Measurements from ENCODE around the gene SSTR1.

Gene SSTR1

DNA sequence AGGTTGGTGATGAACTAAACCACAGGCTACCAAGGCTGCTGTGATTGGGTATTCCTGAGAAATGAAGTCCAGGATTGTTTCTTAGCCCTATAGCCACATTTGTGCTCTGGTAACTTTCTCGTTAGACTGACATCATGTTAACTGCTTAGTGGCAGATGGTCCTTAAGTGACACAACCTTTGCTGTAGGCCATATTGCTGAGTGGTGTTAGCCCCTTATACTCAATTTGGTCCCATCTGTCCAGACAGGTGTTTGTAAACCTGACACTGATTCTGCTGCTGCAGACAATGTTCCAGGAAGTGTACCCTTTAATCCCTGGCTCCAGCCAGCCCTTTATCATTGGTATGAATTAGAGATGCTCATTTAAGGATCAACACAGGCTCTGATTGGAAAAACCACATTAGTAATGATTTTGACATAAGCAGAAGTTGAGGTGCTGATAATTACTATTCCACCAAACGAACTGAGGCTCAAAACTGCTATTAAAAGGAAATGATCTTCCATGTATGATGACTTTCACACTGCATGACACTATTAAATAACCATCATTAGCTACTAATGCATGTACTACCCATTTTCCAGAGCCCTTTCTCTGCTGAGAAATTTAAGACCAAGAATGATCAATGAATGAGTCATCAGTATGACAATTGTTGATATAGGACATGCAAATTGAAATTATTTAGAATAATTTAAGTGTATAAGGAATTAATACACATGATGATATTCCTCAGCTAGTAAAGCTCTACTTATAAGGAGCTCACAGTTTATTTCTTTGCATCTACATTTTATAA, 3.6 kb upstream of the SSTR1 start:
- DNase-seq = no peak

DNA sequence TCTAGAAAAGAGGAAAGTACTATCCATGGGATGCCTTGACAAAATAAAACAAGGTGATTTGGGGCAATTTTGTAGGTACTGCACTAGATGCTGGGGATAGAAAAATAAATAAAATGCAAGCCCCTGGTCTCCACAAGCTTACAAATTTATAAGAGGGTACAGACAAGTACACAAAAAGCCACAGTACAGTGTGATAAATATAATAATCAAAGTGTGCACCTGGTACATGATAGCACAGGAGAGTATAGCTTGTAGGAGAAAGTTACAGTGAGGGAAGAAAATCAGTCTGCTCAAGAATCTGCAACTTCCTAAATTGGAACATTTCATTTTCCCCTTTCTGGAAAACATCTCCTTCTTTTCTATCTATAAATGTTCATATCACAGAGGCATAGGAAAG, 3.0 kb upstream of the SSTR1 start:
- DNase-seq = no peak

DNA sequence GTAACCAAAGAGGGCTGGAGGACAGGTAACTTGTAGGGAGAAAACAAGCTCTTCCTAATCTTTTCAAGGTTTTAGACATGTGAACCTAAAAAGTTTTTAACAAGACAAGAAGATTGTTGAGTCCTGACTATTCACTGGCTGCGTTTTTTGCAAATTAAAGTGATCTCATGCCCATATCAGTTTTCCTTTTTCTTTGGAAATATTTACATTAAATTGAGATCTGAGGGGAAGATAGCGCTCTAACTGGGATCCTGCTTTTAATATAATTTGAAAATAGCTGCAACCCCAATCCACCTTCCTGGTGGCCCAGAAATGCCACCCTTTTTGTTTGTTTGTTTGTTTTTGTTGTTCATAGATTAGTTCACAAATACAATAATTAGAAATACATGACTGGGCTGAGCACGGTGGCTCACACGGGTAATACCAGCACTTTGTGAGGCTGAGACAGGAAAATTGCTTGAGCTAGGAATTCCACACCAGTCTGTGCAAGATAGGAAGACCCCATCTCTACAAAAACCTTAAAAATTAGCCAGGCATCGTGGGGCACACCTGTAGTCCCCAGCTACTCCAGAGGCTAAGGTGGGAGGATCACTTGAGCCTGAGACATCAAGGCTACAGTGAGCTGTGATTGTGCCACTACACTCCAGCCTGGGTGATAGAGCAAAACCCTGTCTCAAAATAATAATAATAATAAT, 2.4 kb upstream of the SSTR1 start:
- DNase-seq = no peak

DNA sequence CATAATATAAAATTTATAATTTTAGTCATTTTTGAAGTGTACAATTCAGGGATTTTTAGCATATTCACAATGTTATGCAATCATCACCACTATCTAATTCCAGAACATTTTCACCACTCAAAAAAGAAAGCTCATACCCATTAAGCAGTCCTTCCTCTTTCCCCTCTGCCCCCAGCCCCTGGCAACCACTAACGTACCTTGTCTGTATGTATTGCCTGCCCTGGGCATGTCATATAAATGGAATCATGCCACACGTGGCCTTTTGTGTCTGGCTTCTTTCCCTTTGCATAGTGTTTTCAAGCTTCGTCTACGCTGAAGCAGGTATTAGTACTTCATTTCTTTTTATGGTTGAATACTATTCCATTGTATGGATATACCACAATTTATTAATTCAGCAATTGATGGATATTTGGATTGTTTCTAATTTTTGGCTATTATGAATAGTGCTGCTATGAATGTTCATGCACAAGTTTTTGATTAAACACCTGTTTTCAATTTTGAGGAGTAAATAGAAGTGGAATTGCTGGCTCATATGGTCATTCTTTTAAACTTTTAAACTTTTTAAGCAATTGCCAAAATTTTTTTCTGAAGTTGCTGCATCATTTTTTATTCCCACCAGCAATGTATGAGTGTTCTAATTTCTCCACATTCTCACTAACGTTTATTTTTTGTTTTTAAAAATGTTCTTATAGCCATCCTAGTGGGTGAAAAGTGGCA, 1.6 kb upstream of the SSTR1 start:
- no peak for DNase-seq

DNA sequence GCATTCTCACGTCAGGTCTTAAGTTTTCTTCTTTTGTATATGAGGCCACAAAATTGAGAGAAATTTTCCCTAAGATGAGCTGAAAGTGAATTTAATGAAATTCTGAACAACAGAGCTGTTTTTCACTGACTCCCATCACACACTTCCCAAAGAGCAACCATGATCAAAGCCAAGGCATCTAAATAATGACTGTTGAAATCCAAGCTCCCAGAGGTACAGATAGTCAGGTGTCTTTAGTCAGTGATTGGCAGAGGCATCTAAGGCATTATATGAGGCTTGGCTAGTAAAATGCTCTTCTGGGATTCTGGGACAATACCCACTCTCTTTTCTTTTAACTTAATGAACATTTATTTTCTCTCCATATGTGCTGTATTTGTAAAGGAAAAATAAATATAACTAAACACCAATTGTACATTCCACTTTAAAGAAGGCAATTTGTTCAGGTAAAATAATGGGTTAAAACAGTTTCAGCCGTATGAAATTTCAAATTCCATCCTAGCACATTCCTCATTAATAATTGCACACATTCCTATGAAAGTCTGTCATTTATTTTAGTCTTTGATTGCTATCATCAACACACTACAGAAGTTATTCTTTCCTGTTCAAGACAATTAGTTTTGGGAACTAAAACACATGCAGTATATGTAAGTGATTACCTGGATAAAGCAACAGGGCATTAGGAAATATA, 871 bp upstream of the SSTR1 start:
- no peak for DNase-seq

DNA sequence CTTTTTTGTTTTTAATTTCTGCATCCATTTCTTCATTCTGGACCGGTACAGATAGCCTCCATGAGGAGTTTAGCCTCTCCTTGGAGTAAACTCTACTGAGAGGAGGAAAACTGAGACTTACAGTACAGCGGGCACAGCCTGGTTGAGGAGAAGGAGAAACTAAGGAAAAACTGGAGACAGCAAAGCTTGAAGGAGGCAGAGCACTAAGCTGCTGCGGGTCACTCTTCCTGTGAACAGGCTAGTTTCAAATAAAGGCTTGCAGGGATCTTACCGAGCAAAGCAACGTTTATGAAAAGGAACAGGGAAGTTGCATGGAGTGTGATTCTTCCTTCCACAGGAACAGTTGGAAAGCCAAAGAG, 348 bp upstream of the SSTR1 start:
- DNase-seq = no peak

DNA sequence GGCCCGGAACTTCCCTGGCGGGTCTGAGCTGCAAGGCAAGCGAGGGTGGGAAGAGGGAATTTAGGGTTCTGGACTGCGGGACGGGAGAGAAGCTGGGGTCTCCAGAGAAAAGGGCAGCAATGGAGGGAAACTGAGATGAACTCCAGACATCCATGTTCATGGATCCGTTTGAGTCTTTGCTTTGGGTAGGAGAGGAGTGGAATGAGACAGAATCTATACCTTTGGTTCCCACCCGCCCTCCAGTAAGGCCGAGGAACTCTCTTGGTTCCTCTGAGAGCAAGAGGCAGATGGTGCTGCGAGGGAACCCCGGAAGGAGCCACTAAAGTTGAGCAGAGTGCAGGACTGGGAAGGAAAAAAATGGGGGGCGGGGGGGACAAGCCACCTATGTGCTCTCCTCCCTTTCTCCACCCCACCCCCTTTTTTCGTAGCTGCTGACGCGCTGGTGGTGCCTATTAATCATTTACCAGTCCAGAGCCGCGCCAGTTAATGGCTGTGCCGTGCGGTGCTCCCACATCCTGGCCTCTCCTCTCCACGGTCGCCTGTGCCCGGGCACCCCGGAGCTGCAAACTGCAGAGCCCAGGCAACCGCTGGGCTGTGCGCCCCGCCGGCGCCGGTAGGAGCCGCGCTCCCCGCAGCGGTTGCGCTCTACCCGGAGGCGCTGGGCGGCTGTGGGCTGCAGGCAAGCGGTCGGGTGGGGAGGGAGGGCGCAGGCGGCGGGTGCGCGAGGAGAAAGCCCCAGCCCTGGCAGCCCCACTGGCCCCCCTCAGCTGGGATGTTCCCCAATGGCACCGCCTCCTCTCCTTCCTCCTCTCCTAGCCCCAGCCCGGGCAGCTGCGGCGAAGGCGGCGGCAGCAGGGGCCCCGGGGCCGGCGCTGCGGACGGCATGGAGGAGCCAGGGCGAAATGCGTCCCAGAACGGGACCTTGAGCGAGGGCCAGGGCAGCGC, 1.2 kb downstream of the SSTR1 start:
- peak; percentile 85 for DNase-seq

DNA sequence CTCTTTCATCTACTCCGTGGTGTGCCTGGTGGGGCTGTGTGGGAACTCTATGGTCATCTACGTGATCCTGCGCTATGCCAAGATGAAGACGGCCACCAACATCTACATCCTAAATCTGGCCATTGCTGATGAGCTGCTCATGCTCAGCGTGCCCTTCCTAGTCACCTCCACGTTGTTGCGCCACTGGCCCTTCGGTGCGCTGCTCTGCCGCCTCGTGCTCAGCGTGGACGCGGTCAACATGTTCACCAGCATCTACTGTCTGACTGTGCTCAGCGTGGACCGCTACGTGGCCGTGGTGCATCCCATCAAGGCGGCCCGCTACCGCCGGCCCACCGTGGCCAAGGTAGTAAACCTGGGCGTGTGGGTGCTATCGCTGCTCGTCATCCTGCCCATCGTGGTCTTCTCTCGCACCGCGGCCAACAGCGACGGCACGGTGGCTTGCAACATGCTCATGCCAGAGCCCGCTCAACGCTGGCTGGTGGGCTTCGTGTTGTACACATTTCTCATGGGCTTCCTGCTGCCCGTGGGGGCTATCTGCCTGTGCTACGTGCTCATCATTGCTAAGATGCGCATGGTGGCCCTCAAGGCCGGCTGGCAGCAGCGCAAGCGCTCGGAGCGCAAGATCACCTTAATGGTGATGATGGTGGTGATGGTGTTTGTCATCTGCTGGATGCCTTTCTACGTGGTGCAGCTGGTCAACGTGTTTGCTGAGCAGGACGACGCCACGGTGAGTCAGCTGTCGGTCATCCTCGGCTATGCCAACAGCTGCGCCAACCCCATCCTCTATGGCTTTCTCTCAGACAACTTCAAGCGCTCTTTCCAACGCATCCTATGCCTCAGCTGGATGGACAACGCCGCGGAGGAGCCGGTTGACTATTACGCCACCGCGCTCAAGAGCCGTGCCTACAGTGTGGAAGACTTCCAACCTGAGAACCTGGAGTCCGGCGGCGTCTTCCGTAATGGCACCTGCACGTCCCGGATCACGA, 2.2 kb downstream of the SSTR1 start:
- peak; percentile 93 for DNase-seq

DNA sequence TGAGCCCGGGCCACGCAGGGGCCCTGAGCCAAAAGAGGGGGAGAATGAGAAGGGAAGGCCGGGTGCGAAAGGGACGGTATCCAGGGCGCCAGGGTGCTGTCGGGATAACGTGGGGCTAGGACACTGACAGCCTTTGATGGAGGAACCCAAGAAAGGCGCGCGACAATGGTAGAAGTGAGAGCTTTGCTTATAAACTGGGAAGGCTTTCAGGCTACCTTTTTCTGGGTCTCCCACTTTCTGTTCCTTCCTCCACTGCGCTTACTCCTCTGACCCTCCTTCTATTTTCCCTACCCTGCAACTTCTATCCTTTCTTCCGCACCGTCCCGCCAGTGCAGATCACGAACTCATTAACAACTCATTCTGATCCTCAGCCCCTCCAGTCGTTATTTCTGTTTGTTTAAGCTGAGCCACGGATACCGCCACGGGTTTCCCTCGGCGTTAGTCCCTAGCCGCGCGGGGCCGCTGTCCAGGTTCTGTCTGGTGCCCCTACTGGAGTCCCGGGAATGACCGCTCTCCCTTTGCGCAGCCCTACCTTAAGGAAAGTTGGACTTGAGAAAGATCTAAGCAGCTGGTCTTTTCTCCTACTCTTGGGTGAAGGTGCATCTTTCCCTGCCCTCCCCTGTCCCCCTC, 3.0 kb downstream of the SSTR1 start:
- peak; percentile 74 for DNase-seq

DNA sequence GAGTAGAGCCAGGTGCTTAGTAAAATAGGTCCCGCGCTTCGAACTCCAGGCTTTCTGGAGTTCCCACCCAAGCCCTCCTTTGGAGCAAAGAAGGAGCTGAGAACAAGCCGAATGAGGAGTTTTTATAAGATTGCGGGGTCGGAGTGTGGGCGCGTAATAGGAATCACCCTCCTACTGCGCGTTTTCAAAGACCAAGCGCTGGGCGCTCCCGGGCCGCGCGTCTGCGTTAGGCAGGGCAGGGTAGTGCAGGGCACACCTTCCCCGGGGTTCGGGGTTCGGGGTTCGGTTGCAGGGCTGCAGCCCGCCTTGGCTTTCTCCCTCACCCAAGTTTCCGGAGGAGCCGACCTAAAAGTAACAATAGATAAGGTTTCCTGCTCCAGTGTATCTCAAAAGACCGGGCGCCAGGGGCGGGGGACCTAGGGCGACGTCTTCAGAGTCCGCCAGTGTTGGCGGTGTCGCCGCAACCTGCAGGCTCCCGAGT, 3.6 kb downstream of the SSTR1 start:
- DNase-seq = peak; percentile 38

DNA sequence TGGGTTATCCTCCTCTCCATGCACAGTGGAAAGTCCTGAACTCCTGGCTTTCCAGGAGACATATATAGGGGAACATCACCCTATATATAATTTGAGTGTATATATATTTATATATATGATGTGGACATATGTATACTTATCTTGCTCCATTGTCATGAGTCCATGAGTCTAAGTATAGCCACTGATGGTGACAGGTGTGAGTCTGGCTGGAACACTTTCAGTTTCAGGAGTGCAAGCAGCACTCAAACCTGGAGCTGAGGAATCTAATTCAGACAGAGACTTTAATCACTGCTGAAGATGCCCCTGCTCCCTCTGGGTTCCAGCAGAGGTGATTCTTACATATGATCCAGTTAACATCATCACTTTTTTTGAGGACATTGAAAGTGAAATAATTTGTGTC, 4.4 kb downstream of the SSTR1 start:
- peak; percentile 22 for DNase-seq

DNA sequence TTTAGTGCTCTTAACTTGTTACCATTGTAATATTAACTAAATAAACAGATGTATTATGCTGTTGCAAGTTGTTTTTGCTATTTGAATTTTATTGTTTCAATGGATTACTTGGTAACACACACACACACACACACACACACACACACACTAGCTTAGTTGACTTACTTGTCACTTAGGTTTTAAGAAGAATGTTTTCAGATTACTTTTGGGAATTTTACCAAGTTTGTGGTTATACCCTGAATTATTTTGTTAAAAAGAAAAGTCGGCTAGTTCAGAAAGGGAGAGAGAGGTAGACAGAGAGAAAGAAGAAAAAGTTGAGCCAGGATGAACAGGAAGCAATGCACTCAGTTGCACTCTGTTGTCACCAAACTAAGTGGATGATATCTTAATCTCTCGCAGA, 5.3 kb downstream of the SSTR1 start:
- no peak for DNase-seq

DNA sequence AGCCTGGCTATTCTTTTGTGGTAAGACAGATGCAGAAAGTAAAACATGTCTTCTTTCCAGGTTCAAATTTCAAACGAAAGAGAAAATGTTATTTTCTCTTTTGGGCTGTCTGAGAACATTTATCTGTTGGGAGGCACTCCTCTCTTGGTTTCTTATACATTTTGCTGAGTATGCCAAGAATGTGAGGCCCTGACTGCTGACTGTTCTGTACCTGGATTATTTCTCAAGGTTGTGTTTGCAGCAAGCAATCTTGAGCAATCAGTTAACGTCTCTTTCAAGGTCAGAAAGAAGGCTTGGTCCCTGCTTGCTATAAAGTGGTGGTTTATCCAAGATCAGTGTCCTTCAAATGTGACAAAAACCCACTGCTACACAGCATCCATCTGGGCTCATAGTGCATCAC, 9.8 kb downstream of the SSTR1 start:
- DNase-seq = no peak

DNA sequence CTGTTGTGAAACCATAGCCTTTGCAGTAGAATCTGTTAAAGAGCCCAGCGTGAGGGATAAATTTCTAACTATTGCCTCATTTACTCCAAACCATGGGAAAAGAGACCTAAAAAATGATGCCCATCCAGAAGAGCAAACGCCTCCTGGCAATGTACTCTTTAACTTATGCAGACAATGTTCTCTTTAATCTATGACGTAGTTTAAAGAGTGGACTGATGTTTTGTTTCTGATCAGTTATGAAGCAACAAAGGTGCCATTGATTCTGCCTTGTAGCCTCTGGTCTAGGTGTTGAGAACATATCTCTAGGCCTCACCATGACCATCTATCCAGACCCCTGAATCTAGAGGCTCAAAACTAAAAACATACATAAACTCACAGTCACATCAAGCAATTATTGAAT, 13.4 kb downstream of the SSTR1 start:
- DNase-seq = no peak

DNA sequence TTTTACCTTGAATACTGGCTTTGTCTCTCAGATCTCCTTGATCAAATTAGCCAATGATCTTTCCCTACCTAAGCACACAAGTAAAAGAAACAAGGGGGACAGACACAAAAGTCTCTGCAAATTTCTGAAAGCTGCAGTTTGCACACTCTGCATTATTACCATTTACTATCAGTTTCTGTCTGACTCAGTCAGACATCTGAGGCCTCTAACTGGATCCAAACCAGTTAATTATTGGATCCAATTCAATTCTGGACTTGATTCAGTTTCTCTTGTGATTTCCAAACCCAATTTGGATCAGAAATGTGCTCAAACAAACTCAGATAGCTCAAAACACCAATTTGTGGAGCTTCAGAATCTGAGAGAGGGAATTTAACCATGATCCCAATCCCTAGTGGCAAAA, 16.6 kb downstream of the SSTR1 start:
- DNase-seq = no peak

DNA sequence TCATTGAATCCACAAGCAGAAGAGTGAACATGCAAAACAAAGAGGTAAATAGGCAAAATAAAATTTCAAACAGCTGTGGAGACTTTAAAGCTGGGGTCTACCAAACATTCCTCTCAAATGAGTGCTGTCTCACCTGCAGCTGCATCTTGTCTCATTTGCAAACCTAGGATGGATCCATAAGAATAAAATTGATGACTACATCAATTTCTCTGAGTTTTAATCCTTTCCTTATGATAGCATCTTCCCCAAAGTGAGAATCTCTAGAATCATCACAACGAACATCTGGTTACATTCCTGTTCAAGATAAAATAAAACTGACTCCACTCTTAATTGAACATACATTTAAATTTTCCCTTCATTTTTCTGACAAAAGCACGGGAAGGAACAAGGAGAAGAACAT, 18.2 kb downstream of the SSTR1 start:
- no peak for DNase-seq

DNA sequence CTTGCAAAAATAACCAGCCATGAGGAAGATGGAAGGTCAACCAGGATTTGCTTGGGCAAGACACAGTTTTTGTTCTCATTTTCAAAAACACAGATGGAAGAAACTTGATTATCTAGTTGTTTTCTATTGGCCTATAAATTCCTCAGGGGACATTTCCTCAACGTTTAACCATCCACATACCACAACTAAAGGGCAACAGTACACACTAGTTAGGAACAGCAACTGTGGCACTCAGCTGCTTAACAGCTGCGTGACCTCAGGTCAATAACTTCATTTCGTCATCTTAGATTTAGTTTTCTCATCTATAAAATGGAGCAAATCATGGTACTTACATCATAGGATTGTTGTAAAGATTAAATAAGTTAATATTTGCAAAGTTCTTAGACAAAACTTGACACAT, 18.7 kb downstream of the SSTR1 start:
- no peak for DNase-seq

DNA sequence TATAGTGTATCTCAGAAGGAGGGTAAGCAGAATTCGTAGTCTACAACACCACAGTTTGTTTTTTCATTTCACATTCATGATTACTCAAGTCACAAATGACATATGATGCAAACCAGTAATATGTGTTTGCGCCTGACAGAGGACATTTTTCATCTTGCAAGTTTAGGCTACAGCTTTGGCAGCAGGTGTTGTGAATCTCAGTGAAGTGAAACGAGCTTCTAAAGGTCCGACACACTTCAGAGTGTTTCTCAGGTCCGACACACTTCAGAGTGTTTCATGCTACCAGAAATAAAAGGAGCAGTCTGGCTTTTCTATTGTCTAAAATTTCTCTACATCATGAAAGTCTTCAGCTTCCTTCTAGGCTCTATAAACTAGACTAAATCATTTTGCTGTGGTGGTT, 25.5 kb downstream of the SSTR1 start:
- no peak for DNase-seq

DNA sequence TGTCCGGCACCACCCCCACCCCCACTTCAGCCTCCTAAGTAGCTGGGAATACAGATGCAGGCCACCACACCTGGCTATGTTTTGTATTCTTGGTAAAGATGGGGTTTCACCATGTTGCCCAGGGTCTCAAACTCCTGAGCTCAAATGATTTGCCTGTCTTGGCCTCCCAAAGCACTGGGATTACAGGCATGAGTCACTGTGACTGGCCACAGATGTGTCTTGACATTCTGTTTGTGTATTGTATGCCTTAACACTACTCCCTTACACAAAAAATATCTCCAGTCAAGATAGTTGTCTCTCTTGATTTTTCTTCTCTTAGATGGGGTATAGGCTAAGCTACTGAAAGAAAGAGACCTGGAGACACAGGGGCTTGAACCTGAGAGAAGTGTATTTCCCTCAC, 30.6 kb downstream of the SSTR1 start:
- peak; percentile 61 for DNase-seq

DNA sequence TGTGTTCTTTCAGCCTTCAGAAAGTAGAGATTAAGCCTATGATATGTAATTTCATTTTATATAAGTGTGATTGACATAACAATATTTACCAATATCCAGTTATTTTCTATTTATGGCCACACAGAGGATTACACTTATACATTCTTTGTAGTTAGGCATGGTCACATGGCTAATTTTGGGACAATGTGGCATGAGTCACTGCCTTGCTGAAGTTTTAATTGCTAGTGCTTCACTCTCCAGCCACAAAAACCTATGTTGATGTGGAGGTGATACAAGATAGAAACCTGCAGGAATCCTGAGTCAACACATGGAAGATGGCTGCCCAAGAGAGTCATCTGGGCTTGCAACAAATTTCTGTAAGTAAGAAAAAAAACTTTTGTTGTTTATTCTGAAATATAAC, 31.2 kb downstream of the SSTR1 start:
- peak; percentile 30 for DNase-seq

Measured in EL (cell line).